HEK293T (cell line): Measurements from ENCODE around the gene ZNF813.

Source experiments
- ARNT ChIP-seq: fragments of 450-650 bp; IDR thresholded peaks from 2 replicates; pipeline ENCODE4 v1.6.1; 2017; ENCODE audit warnings: mild to moderate bottlenecking
- BHLHE40 ChIP-seq: fragments of 450-650 bp; IDR thresholded peaks from 2 replicates; pipeline ENCODE4 v1.6.1; 2016; ENCODE audit warnings: mild to moderate bottlenecking, moderate library complexity, borderline replicate concordance
- ELF4 ChIP-seq: fragments of 450-650 bp; IDR thresholded peaks from 2 replicates; pipeline ENCODE4 v1.6.1; 2017; ENCODE audit warnings: antibody characterized with exemption
- FOXA1 ChIP-seq: fragments of 450-650 bp; IDR thresholded peaks from 2 replicates; pipeline ENCODE4 v1.6.1; 2016; ENCODE audit warnings: mild to moderate bottlenecking
- FOXK2 ChIP-seq: fragments of 450-650 bp; IDR thresholded peaks from 2 replicates; pipeline ENCODE4 v1.6.1; 2016; ENCODE audit warnings: mild to moderate bottlenecking
- L3MBTL2 ChIP-seq: fragments of 450-650 bp; conservative IDR thresholded peaks from 2 replicates; pipeline ENCODE4 v1.6.1; 2016; ENCODE audit warnings: mild to moderate bottlenecking
- LEF1 ChIP-seq: fragments of 450-650 bp; IDR thresholded peaks from 2 replicates; pipeline ENCODE4 v1.6.1; 2017; ENCODE audit warnings: mild to moderate bottlenecking, borderline replicate concordance
- NFRKB ChIP-seq: fragments of 450-650 bp; IDR thresholded peaks from 2 replicates; pipeline ENCODE4 v1.6.1; 2016; ENCODE audit warnings: mild to moderate bottlenecking, moderate library complexity
- SP1 ChIP-seq: fragments of 450-650 bp; IDR thresholded peaks from 2 replicates; pipeline ENCODE4 v1.6.1; 2017
- SUZ12 ChIP-seq: fragments of 450-650 bp; IDR thresholded peaks from 2 replicates; pipeline ENCODE4 v1.6.1; 2016; ENCODE audit warnings: mild to moderate bottlenecking
- TARDBP ChIP-seq: fragments of 450-650 bp; IDR thresholded peaks from 2 replicates; pipeline ENCODE4 v1.6.1; 2016

DNA sequence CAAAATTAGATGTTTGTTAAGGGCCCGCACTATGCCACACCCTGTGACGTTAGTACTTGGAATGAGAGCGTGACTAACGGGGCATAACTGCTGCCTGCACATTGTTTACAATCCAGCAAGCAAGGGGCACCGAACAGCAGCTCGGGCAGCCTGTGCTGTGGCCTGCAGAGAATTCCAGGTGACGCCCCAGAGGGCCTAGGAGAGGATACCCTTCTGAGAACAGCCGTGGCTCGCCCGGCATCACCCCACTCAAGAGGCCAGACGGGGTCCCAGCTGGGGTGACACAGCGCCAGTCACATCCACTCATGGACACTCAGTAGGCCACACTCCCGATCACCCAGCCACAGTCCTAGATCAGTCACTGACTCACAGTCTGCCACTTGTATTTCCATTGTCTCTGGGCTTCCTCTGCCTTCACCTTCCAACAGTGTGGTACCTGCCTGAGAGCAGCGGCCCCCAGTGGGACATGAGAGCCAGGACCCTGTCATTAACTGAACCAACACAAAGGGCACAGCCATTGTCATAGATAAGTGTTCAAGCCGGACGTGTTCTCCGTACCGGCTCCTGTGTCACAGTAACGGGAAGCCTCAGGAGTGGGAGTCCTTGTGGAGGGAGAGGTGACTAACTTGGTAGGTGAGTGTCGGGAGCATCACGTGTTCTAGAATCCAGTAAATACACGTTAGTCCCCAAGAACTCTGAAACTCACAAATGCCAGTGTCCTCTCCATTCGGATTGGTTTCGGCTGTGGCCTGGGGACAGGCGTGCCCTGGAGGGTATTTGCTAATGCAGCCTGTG lies 77.9 kb downstream of the ZNF813 start:
- TF ChIP-seq FOXA1 = no peak
- TF ChIP-seq L3MBTL2 = no peak
- no peak for TF ChIP-seq SUZ12
- no peak for TF ChIP-seq SP1
- no peak for TF ChIP-seq BHLHE40
- TF ChIP-seq NFRKB = no peak
- TF ChIP-seq LEF1 = no peak
- no peak for TF ChIP-seq TARDBP
- no peak for TF ChIP-seq ELF4
- TF ChIP-seq ARNT = no peak
- no peak for TF ChIP-seq FOXK2
